Measurements from ENCODE around the gene SMPD3. TPM values are rescaled to one million over a fixed set of nuclear protein-coding genes. Genes with fewer than 3 reads are reported as not detected.
A peak's percentile ranks its signal among the peaks of the same experiment; 100 is the strongest.
"Not testable (repeated sequence)": the region's sequence is repeated elsewhere in the genome, so short reads cannot be mapped to it uniquely, and the experiment has no call there.

Gene SMPD3
- total RNA-seq (2012; rRNA removed): not detected in 2 replicates

DNA sequence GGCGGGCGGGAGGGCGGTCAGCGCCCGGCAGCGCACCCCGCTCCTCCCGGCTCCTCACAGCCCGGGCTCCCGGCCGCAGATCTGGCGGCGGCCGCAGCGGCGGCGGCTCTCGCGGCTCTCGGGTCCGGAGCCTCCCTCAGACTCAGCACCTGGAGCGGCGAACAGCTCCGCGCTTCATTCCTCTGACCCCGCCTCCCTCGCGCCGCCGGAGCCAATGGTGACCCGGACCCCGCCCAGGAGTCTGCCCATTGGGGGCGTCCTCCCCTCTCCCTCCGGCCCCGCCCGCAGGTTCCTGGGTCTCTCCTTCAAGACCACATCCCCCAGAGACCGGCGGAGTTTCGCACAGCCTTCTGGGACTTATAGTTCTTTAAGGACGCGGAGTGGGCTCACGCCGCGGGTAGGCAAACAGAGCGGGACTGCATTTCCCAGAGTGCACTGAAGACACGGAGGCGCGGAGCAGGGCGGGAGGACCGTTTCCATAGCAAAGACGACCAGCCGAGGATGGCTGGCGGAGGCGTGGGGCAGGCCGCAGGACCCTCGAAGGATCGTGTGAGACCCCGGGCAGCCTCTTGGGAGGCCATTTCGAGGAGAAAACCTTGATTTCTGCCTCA lies at the start of gene SMPD3:
SMPD3 (minus strand) TSS at position 149 of the 611 bp plus-strand sequence. CDS start 76,327 bp downstream, outside the sequence.
- Histone ChIP-seq H3K4me2 (ENCODE audit: low read length) (peak within 1 kb of the TSS; percentile 95), H3K9me3 (replicated peaks; ENCODE audit: low read length) (no peaks in the 10 kb centered on the region), H3K9ac (ENCODE audit: low read depth, low read length) (no peak within 1 kb of the TSS), H3K27me3 (ENCODE audit: control insufficient read depth, insufficient read depth, low read length) (peaks cover 34% of the 10 kb centered on the region), H3K4me3 (ENCODE audit: low read length) (peak within 1 kb of the TSS; percentile 73), H3K4me1 (ENCODE audit: control insufficient read depth, insufficient read depth, low read length) (peaks cover 34% of the 10 kb centered on the region), H3K36me3 (ENCODE audit: insufficient read depth, low read length) (no peaks in the 10 kb centered on the region)

DNA sequence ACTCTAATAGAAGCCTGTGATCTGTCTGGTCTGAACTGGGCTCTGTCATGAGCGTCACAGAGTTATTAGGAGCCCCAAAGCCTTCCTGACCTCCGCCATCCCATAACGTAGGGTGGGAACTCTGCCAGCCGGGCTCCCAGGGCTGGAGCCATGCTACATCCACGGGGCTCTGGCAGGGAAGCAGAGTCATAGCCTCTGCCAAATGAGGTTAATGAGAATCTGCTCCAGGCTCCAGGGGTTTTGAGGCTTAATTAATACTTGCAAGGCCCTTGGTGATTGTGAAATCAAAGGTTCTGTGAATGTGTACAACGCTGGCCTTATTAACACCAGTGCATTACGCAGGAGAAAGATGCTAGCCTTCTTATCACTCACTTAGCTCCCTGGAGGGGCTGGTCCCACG lies 48.4 kb upstream of the SMPD3 start:
- no peaks in the 10 kb centered on the region for H3K4me1 ChIP-seq (ENCODE audit: control insufficient read depth, insufficient read depth, low read length)
- H3K36me3 ChIP-seq (ENCODE audit: insufficient read depth, low read length): no peaks in the 10 kb centered on the region
- no peak overlapping the region for H3K4me3 ChIP-seq (ENCODE audit: low read length)
- peaks cover 24% of the 10 kb centered on the region for H3K27me3 ChIP-seq (ENCODE audit: control insufficient read depth, insufficient read depth, low read length)
- H3K4me2 ChIP-seq (ENCODE audit: low read length): no peak overlapping the region
- no peak overlapping the region for H3K9ac ChIP-seq (ENCODE audit: low read depth, low read length)
- H3K9me3 ChIP-seq (replicated peaks; ENCODE audit: low read length): no peaks in the 10 kb centered on the region

DNA sequence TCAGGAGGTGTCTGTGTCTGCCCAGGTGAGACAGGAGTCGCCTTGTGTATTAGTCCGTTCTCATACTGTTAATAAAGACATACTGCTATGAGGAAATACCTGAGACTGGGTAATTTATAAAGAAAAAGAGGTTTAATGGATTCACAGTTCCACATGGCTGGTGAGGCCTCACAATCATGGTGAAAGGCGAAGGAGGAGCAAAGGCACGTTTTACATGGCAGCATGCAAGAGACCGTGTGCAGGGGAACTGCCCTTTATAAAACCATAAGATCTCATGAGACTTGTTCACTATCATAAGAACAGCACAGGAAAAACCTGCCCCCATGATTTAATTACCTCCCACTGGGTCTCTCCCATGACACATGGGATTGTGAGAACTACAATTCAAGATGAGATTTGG lies 46.0 kb upstream of the SMPD3 start:
- H3K36me3 ChIP-seq (ENCODE audit: insufficient read depth, low read length); H3K4me1 ChIP-seq (ENCODE audit: control insufficient read depth, insufficient read depth, low read length); H3K9me3 ChIP-seq (replicated peaks; ENCODE audit: low read length); H3K4me2 ChIP-seq (ENCODE audit: low read length); H3K4me3 ChIP-seq (ENCODE audit: low read length); H3K9ac ChIP-seq (ENCODE audit: low read depth, low read length): not testable (repeated sequence)
- peaks cover 22% of the 10 kb centered on the region for H3K27me3 ChIP-seq (ENCODE audit: control insufficient read depth, insufficient read depth, low read length)

- Histone ChIP-seq H3K4me2 (ENCODE audit: low read length) (no peak overlapping the region), H3K4me1 (ENCODE audit: control insufficient read depth, insufficient read depth, low read length) (no peaks in the 10 kb centered on the region), H3K36me3 (ENCODE audit: insufficient read depth, low read length) (no peaks in the 10 kb centered on the region), H3K9ac (ENCODE audit: low read depth, low read length) (no peak overlapping the region), H3K27me3 (ENCODE audit: control insufficient read depth, insufficient read depth, low read length) (peaks cover 21% of the 10 kb centered on the region), H3K9me3 (replicated peaks; ENCODE audit: low read length) (no peaks in the 10 kb centered on the region), H3K4me3 (ENCODE audit: low read length) (no peak overlapping the region)
Observed at GRCh38 chr16:68493412-68494070, 45.2 kb upstream of the SMPD3 start.

- Histone ChIP-seq H3K9me3 (replicated peaks; ENCODE audit: low read length) (no peaks in the 10 kb centered on the region), H3K4me3 (ENCODE audit: low read length) (no peak overlapping the region), H3K27me3 (ENCODE audit: control insufficient read depth, insufficient read depth, low read length) (peaks cover 27% of the 10 kb centered on the region), H3K4me2 (ENCODE audit: low read length) (no peak overlapping the region), H3K4me1 (ENCODE audit: control insufficient read depth, insufficient read depth, low read length) (no peaks in the 10 kb centered on the region), H3K9ac (ENCODE audit: low read depth, low read length) (no peak overlapping the region), H3K36me3 (ENCODE audit: insufficient read depth, low read length) (no peaks in the 10 kb centered on the region)
Observed at GRCh38 chr16:68492543-68493411, 44.5 kb upstream of the SMPD3 start.

GRCh38 chr16:68492151-68492542 lies 43.8 kb upstream of the SMPD3 start:
- H3K4me1 ChIP-seq (ENCODE audit: control insufficient read depth, insufficient read depth, low read length): no peaks in the 10 kb centered on the region
- H3K36me3 ChIP-seq (ENCODE audit: insufficient read depth, low read length): no peaks in the 10 kb centered on the region
- H3K4me3 ChIP-seq (ENCODE audit: low read length): no peak overlapping the region
- peaks cover 33% of the 10 kb centered on the region for H3K27me3 ChIP-seq (ENCODE audit: control insufficient read depth, insufficient read depth, low read length)
- H3K9ac ChIP-seq (ENCODE audit: low read depth, low read length): no peak overlapping the region
- no peaks in the 10 kb centered on the region for H3K9me3 ChIP-seq (replicated peaks; ENCODE audit: low read length)
- no peak overlapping the region for H3K4me2 ChIP-seq (ENCODE audit: low read length)

DNA sequence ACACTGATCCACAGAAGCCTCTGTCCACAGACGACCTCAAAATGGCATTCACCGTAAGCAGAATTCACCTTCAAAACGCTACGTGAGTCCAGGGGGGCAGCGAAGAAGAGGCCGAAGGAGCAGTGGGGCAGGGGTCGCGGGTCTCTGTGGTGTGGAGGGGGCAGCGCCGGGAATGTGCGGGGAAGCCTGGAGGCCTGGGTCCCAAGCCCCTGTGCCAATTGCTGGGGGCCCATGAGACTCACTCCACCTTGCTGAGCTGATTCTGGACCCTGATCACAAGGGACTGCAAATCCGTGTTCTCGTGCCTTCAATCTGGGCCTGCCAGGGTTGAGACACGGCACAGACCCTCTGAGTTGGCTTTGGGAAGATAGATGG lies 43.3 kb upstream of the SMPD3 start:
- Histone ChIP-seq H3K4me1 (ENCODE audit: control insufficient read depth, insufficient read depth, low read length) (no peaks in the 10 kb centered on the region), H3K9me3 (replicated peaks; ENCODE audit: low read length) (no peaks in the 10 kb centered on the region), H3K4me2 (ENCODE audit: low read length) (no peak overlapping the region), H3K4me3 (ENCODE audit: low read length) (no peak overlapping the region), H3K27me3 (ENCODE audit: control insufficient read depth, insufficient read depth, low read length) (peaks cover 39% of the 10 kb centered on the region), H3K9ac (ENCODE audit: low read depth, low read length) (no peak overlapping the region), H3K36me3 (ENCODE audit: insufficient read depth, low read length) (no peaks in the 10 kb centered on the region)

GRCh38 chr16:68490829-68491575 lies 42.7 kb upstream of the SMPD3 start:
- Histone ChIP-seq H3K4me2 (ENCODE audit: low read length) (no peak overlapping the region), H3K27me3 (ENCODE audit: control insufficient read depth, insufficient read depth, low read length) (peaks cover 36% of the 10 kb centered on the region), H3K9ac (ENCODE audit: low read depth, low read length) (no peak overlapping the region), H3K36me3 (ENCODE audit: insufficient read depth, low read length) (no peaks in the 10 kb centered on the region), H3K4me1 (ENCODE audit: control insufficient read depth, insufficient read depth, low read length) (no peaks in the 10 kb centered on the region), H3K4me3 (ENCODE audit: low read length) (no peak overlapping the region), H3K9me3 (replicated peaks; ENCODE audit: low read length) (no peaks in the 10 kb centered on the region)

- no peaks in the 10 kb centered on the region for H3K36me3 ChIP-seq (ENCODE audit: insufficient read depth, low read length)
- peaks cover 36% of the 10 kb centered on the region for H3K27me3 ChIP-seq (ENCODE audit: control insufficient read depth, insufficient read depth, low read length)
- H3K4me1 ChIP-seq (ENCODE audit: control insufficient read depth, insufficient read depth, low read length): no peaks in the 10 kb centered on the region
- no peak overlapping the region for H3K4me3 ChIP-seq (ENCODE audit: low read length)
- H3K9ac ChIP-seq (ENCODE audit: low read depth, low read length): no peak overlapping the region
- no peak overlapping the region for H3K4me2 ChIP-seq (ENCODE audit: low read length)
- H3K9me3 ChIP-seq (replicated peaks; ENCODE audit: low read length): no peaks in the 10 kb centered on the region
Observed at GRCh38 chr16:68490358-68490757, 42.0 kb upstream of the SMPD3 start.

DNA sequence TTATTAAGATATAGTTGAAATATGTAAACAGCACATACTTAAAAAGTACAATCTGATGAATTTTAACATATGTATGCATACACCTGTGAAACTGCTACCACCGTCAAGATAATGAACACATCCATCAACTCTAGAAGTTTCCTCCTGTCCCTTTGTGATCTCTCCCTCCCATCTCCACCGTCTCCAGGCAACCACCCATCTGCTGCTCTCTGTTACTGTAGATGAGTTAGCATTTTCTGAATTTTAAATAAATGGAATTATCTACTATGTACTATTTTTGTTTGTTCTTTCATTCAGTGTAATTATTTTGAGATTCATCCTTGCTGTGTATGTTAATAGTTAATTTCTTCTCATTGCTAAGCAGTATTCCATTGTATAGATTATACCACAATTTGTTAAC lies 40.2 kb upstream of the SMPD3 start:
- Histone ChIP-seq H3K4me1 (ENCODE audit: control insufficient read depth, insufficient read depth, low read length) (no peaks in the 10 kb centered on the region), H3K4me2 (ENCODE audit: low read length) (no peak overlapping the region), H3K9ac (ENCODE audit: low read depth, low read length) (no peak overlapping the region), H3K4me3 (ENCODE audit: low read length) (no peak overlapping the region), H3K36me3 (ENCODE audit: insufficient read depth, low read length) (no peaks in the 10 kb centered on the region), H3K27me3 (ENCODE audit: control insufficient read depth, insufficient read depth, low read length) (peaks cover 36% of the 10 kb centered on the region), H3K9me3 (replicated peaks; ENCODE audit: low read length) (no peaks in the 10 kb centered on the region)

GRCh38 chr16:68487669-68488068 lies 39.4 kb upstream of the SMPD3 start:
- peaks cover 36% of the 10 kb centered on the region for H3K27me3 ChIP-seq (ENCODE audit: control insufficient read depth, insufficient read depth, low read length)
- H3K9ac ChIP-seq (ENCODE audit: low read depth, low read length): no peak overlapping the region
- no peak overlapping the region for H3K4me3 ChIP-seq (ENCODE audit: low read length)
- H3K36me3 ChIP-seq (ENCODE audit: insufficient read depth, low read length): no peaks in the 10 kb centered on the region
- H3K4me1 ChIP-seq (ENCODE audit: control insufficient read depth, insufficient read depth, low read length): no peaks in the 10 kb centered on the region
- no peak overlapping the region for H3K4me2 ChIP-seq (ENCODE audit: low read length)
- H3K9me3 ChIP-seq (replicated peaks; ENCODE audit: low read length): no peaks in the 10 kb centered on the region

All from skeletal muscle satellite cell (primary cell).